NCI-H2081 (cell line): ENCODE measurements around the gene DTD2.

Experiments used
- DNase-seq, 2 experiments: peaks; one replicate each; lab custom pipeline; 2025; lab: John Stamatoyannopoulos, UW

The DTD2 gene

GRCh38 chr14:31405106-31405505 lies 52.2 kb downstream of the DTD2 start:
- no peak for DNase-seq

- no peak for DNase-seq
Measured at GRCh38 chr14:31403707-31404106, 53.6 kb downstream of the DTD2 start.

GRCh38 chr14:31402764-31403439 lies 54.4 kb downstream of the DTD2 start:
- no peak for DNase-seq

- DNase-seq: no peak
Measured at GRCh38 chr14:31401369-31401932, 55.9 kb downstream of the DTD2 start.

- no peak for DNase-seq
Measured at GRCh38 chr14:31400031-31400638, 57.2 kb downstream of the DTD2 start.
